CD14-positive monocyte (primary cell): ENCODE data around the gene MACROD2. TPM values are rescaled to one million over a fixed set of nuclear protein-coding genes. Genes with fewer than 3 reads are reported as not detected.

ENCODE experiments used
- DNase-seq, 3 donors: peaks; one replicate each; pipeline ENCODE4 v3.0.0-alpha.2; 2011 to 2022
- H2AFZ ChIP-seq: 2 replicates; pipeline ENCODE4 v1.6.0; 2012; ENCODE audit warnings: mild to moderate bottlenecking, low read depth, low read length, inconsistent platforms; ENCODE audit not compliant: insufficient read depth, poor library complexity, severe bottlenecking
- H3K27ac ChIP-seq, 2 donors: 1 replicate in 1 of 2; 2 replicates in 1 of 2; pipeline ENCODE4 v1.5.1; 2012 to 2013; ENCODE audit warnings: low read length in 2 of 2, control low read depth in 1 of 2, inconsistent platforms in 1 of 2, low read depth in 1 of 2, mild to moderate bottlenecking in 1 of 2
- H3K27me3 ChIP-seq, 2 donors: one replicate each; pipeline versions ENCODE4 v1.6.0 to v1.6.1; 2011 to 2013; ENCODE audit warnings: low read length in 2 of 2; ENCODE audit not compliant: control insufficient read depth in 2 of 2, insufficient read depth in 2 of 2
- H3K36me3 ChIP-seq, 2 donors: replicated peaks in 1 of 2; 1 replicate in 1 of 2; 2 replicates in 1 of 2; pipeline versions ENCODE4 v1.5.1 to v1.6.1; 2012 to 2013; ENCODE audit warnings: low read length in 2 of 2, control low read depth in 1 of 2, inconsistent platforms in 1 of 2, mild to moderate bottlenecking in 1 of 2; ENCODE audit not compliant: insufficient read depth in 2 of 2, control insufficient read depth in 1 of 2
- H3K4me1 ChIP-seq, 2 donors: 1 replicate in 1 of 2; 2 replicates in 1 of 2; pipeline versions ENCODE4 v1.5.1 to v1.6.1; 2012 to 2013; ENCODE audit warnings: low read length in 2 of 2, control low read depth in 1 of 2, inconsistent platforms in 1 of 2, mild to moderate bottlenecking in 1 of 2, moderate library complexity in 1 of 2; ENCODE audit not compliant: insufficient read depth in 2 of 2, control insufficient read depth in 1 of 2
- H3K4me2 ChIP-seq: replicated peaks from 2 replicates; pipeline ENCODE3; 2012; ENCODE audit warnings: low read length, moderate library complexity, mild to moderate bottlenecking; ENCODE audit not compliant: poor library complexity, severe bottlenecking; ENCODE audit errors: extremely low read depth
- H3K4me3 ChIP-seq, 3 experiments: fragments of 200-600 bp in 1 of 3; sonication (generic) in 1 of 3; replicated peaks in 1 of 3; 1 replicate in 2 of 3; 2 replicates in 1 of 3; pipeline ENCODE4 v1.5.1; 2011 to 2013; ENCODE audit warnings: low read length in 3 of 3, mild to moderate bottlenecking in 3 of 3, control low read depth in 2 of 3, low read depth in 2 of 3, inconsistent platforms in 1 of 3, moderate library complexity in 1 of 3
- H3K79me2 ChIP-seq: 2 replicates; pipeline ENCODE4 v1.6.0; 2012; ENCODE audit warnings: mild to moderate bottlenecking, control low read depth, inconsistent platforms, low read length, moderate library complexity; ENCODE audit not compliant: insufficient read depth
- H3K9ac ChIP-seq: 2 replicates; pipeline ENCODE4 v1.6.0; 2017; ENCODE audit warnings: low read length, mild to moderate bottlenecking; ENCODE audit not compliant: insufficient read depth, poor library complexity, severe bottlenecking
- H3K9me3 ChIP-seq, 2 donors: replicated peaks in 1 of 2; 1 replicate in 1 of 2; 2 replicates in 1 of 2; pipeline versions ENCODE4 v1.5.1 to v1.6.1; 2012 to 2013; ENCODE audit warnings: low read length in 2 of 2, control low read depth in 1 of 2; ENCODE audit not compliant: control insufficient read depth in 1 of 2, insufficient read depth in 1 of 2
- H4K20me1 ChIP-seq: 2 replicates; pipeline ENCODE4 v1.6.0; 2012; ENCODE audit warnings: mild to moderate bottlenecking, low read length, control low read depth, moderate library complexity; ENCODE audit not compliant: insufficient read depth
- H3K27ac Mint-ChIP-seq, 7 donors: one replicate each; pipeline ENCODE4 v1.8.0; 2020; ENCODE audit warnings: mild to moderate bottlenecking in 7 of 7, mixed read lengths in 7 of 7, moderate library complexity in 6 of 7, inconsistent platforms in 2 of 7
- H3K27me3 Mint-ChIP-seq, 3 donors: one replicate each; pipeline ENCODE4 v1.8.0; 2021 to 2022; ENCODE audit warnings: low read depth in 3 of 3, mild to moderate bottlenecking in 3 of 3, mixed read lengths in 3 of 3, moderate library complexity in 3 of 3, inconsistent platforms in 1 of 3
- H3K36me3 Mint-ChIP-seq, 2 donors: one replicate each; pipeline ENCODE4 v1.8.0; 2020; ENCODE audit warnings: mixed read lengths in 2 of 2, inconsistent platforms in 1 of 2, mild to moderate bottlenecking in 1 of 2
- H3K4me1 Mint-ChIP-seq: one replicate; pipeline ENCODE4 v1.8.0; 2020; ENCODE audit warnings: mild to moderate bottlenecking, mixed read lengths
- H3K4me3 Mint-ChIP-seq, 2 donors: one replicate each; pipeline ENCODE4 v1.8.0; 2020; ENCODE audit warnings: mild to moderate bottlenecking in 2 of 2, mixed read lengths in 2 of 2, moderate library complexity in 1 of 2
- H3K9me3 Mint-ChIP-seq, 7 donors: one replicate each; pipeline ENCODE4 v1.8.0; 2020 to 2022; ENCODE audit warnings: mixed read lengths in 7 of 7, mild to moderate bottlenecking in 6 of 7, moderate library complexity in 6 of 7, inconsistent platforms in 2 of 7
- CTCF ChIP-seq: fragments of 200-600 bp; IDR thresholded peaks from one replicate; pipeline ENCODE4 v1.8.0; 2022; ENCODE audit warnings: antibody characterized with exemption, mild to moderate bottlenecking
- WGBS: methylation state at CpG from one replicate; pipeline ENCODE4 v1.1.5; 2013; ENCODE audit warnings: missing lambda C conversion rate; ENCODE audit not compliant: insufficient coverage; 5-methylcytosine and 5-hydroxymethylcytosine counted together
- intact Hi-C, 2 donors: fragments of 100-400 bp; cut with micrococcal nuclease; formaldehyde crosslinking; loops; one replicate each; pipeline versions ENCODE4 v1.15.0 to v1.15.1; 2023
- polyA plus RNA-seq, 3 donors: library from polyadenylated mRNA; depleted of rRNA in 1 of 3; unstranded in 2 of 3; stranded (reverse) in 1 of 3; fragments of 300-500 nt in 2 of 3; fragments of >200 nt in 1 of 3; fragmentation: Illumina TruSeq in 2 of 3; gene quantifications; 1 replicate in 2 of 3; 2 replicates in 1 of 3; pipeline ENCODE4 v1.2.3, GENCODE V29; 2012 to 2021

The MACROD2 gene
- polyA plus RNA-seq, 3 donors: 0.23 TPM; not detected in 2

GRCh38 chr20:15637950-15638754, 1642.8 kb downstream of the MACROD2 start:
- Histone ChIP-seq H3K36me3 (no peaks in the 10 kb centered on the region), H3K9me3 (peaks cover 0 to 6% of the 10 kb centered on the region in 2 donors), H2AFZ (no peak overlapping the region), H3K9ac (no peak overlapping the region), H3K4me3 (no peak overlapping the region), H3K27ac (no peak overlapping the region), H3K4me2 (no peak overlapping the region), H3K27me3 (no peaks in the 10 kb centered on the region), H3K79me2 (no peaks in the 10 kb centered on the region), H4K20me1 (no peaks in the 10 kb centered on the region), H3K4me1 (no peaks in the 10 kb centered on the region)
- Mint-ChIP-seq H3K9me3 (peaks cover 0 to 7% (median 2%) of the 10 kb centered on the region in 7 donors), H3K27ac (no peak overlapping the region), H3K27me3 (peaks cover 0 to 1% (median 0%) of the 10 kb centered on the region in 3 donors), H3K4me1 (no peaks in the 10 kb centered on the region), H3K4me3 (no peak overlapping the region), H3K36me3 (no peaks in the 10 kb centered on the region)
- no peak for TF ChIP-seq CTCF
- 59% methylated on average over 2 of the region's 5 CpGs for WGBS
- no peak for DNase-seq
- intact Hi-C loops: no loop called here

GRCh38 chr20:15638816-15639215, 1643.5 kb downstream of the MACROD2 start:
- Histone ChIP-seq H3K9me3 (peaks cover 0 to 6% of the 10 kb centered on the region in 2 donors), H3K27ac (no peak overlapping the region), H3K27me3 (no peaks in the 10 kb centered on the region), H3K4me3 (no peak overlapping the region), H3K4me1 (no peaks in the 10 kb centered on the region), H3K9ac (no peak overlapping the region), H2AFZ (no peak overlapping the region), H3K4me2 (no peak overlapping the region), H3K79me2 (no peaks in the 10 kb centered on the region), H4K20me1 (no peaks in the 10 kb centered on the region), H3K36me3 (no peaks in the 10 kb centered on the region)
- 87% methylated on average over 5 of the region's 5 CpGs for WGBS
- Mint-ChIP-seq H3K4me1 (no peaks in the 10 kb centered on the region), H3K27ac (no peak overlapping the region), H3K27me3 (peaks cover 0 to 1% (median 0%) of the 10 kb centered on the region in 3 donors), H3K36me3 (no peaks in the 10 kb centered on the region), H3K9me3 (peaks cover 0 to 7% (median 2%) of the 10 kb centered on the region in 7 donors), H3K4me3 (no peak overlapping the region)
- no peak for DNase-seq
- intact Hi-C loops: no loop called here
- no peak for TF ChIP-seq CTCF
